Daoy (cell line): ENCODE data around the gene PYGB. TPM values are rescaled to one million over a fixed set of nuclear protein-coding genes. Genes with fewer than 3 reads are reported as not detected.
A peak's percentile ranks its signal among the peaks of the same experiment; 100 is the strongest.
"Not testable (repeated sequence)": the region's sequence is repeated elsewhere in the genome, so short reads cannot be mapped to it uniquely, and the experiment has no call there.

ENCODE experiments used
- DNase-seq: peaks from one replicate; pipeline ENCODE4 v3.0.0-alpha.2; 2015; ENCODE audit warnings: low read depth
- total RNA-seq: library from RNA; depleted of rRNA; stranded (reverse); fragments of >200 nt; shearing (Covaris generic); gene quantifications from 2 replicates; pipeline ENCODE4 v1.2.3, GENCODE V29; 2014

Gene PYGB
- total RNA-seq, 1 experiment from 2014 or later = 54.8 TPM

DNA sequence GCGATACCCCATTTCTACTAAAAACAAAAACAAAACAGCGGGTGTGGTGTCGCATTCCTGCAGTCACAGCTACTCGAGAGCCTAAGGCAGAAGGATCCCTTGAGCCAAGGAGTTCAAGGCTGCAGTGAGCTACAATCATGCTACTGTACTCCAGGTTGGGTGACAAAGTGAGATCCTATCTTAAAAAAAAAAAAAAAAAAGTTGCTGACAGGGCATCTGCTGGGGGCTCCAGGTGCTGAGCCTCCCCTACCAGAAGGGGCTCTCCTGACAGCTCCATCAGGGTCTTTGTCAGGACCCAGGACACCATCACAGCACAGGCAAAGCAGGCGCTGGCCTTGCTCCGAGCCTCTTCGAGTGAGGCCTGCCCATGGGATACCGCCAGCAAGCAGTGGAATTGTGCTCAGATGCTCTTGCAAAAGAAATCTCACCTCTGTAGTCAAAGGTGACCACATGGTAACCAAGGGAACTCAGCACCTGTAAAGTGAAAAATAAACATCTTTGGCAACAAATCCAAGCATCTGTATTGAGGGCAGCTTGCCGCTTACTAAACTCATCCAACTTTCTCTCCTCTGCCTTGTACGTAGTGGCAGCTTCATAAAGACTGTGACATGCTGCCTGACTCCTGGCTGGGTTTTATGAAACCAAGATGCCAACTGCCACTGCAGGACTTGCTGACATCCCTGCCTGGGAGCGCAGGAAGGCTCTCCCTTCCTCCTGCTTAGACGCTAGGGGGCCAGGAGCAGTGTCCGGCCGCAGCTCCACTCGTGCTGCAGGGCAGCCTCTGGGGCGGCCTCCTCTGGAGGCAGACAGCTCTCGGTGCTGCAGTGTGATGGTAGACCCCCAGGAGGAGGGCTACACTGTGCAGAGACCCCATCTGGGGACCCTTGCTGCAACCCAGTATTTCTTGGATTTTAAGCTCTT is 66.9 kb downstream of the PYGB start:
- DNase-seq = no peak

DNA sequence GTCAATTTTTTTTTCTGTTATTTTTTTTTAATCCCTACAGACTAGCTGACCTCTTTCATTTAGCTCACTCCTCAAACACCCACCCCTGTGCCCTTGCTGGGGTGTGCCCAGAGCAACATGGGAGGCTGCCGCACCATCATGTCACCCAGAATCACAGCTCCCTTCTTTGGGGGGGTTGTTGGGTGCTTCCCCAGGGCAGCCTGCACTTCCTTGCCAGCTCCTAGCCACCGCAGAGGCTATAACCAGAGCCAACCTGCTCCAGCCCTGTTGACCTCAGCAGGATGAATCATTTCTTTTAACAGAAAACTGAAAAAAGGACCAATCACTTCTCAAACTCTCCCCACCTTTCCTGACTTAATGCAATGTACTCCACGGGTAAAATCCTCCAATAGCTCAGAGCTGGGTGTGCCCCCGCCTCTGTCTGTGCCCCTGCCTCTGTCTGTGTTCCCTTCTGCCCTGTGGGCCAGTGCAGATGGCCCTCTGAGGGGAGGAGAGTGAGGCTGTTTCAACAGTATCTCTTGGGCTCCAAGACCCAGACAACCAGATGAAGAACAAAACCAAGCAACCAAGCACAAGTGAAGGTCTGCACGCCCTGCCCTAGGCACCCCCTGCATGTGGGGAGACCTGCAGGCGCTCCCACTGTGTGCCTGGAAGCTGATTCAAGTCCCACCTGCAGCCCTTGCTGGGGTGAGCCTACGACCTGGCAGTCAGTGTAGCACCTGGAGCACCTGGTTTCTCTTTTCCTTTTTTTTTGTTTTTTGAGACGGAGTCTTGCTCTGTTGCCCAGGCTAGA is 67.7 kb downstream of the PYGB start:
- DNase-seq = peak; percentile 36

DNA sequence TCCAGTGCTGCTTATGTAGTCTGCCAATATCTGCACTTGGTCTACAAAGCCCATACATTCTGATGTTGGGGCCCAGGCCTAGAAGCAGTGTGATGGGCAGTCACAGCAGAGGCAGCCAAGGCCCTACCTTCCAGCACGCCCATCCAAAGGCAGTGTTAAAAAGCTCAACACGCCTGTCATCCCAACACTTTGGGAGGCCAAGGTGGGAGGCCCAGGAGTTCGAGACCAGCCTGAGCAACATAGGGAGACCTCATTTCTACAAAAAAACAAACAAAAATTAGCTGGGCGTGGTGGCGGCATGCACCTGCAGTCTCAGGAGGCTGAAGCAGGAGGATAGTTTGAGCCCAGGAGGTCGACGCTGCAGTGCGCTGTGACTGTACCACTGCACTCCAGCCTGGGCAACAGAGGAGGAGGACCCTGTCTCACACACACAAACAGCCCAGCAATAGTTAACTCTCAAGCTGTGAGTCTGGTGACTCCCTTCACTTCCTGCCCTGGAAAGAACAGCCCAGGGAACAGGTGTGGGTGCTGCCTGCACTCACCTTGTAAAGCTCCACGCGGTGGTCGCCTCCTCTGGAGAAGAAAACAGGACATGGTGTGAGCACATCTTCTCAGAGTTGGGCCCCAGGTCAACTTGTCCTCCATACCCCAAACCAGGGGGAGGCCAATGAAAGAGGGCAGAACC is 68.8 kb downstream of the PYGB start:
- DNase-seq = no peak

- DNase-seq = no peak
Observed at GRCh38 chr20:25317351-25318075, 69.6 kb downstream of the PYGB start.

DNA sequence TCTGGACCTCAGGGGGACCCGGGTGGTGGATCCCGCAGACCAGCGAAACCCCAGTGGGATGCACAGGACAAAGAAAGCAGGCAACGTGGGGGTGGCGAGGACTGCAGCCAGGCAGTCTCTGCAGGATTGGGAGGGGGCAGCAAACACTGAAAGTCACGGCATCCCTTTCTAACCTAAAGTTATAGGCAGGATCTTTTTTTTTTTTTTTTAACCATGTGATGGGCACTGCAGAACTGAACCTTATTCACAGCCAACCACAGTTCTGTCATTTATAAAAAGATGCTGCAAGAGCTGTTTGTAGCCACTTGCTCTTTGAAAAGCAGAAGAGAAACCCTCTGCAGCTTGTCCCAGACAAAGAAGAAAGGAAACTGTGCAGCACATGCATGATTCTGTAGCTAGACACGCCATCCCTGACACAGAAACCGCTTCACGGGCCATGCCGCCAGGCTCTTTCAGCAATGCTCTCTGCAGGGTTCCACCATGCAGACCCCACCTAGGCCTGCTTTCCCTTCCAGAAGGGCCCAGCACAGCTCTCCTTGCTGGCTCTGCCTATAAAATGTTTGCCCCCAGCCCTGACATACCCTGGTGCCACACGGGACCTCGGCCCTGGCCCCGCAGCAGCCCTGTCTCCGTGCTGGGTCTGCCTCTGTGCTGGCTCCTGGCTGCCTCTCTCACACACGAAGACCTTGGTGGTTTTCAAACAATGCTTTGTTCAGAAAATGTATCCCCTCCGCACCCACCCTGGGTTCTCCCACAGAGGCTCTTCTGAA is 70.8 kb downstream of the PYGB start:
- DNase-seq = no peak

- no peak for DNase-seq
Observed at GRCh38 chr20:25319241-25320034, 71.6 kb downstream of the PYGB start.

GRCh38 chr20:25320035-25320800 is 72.3 kb downstream of the PYGB start:
- DNase-seq = no peak

- no peak for DNase-seq
Observed at GRCh38 chr20:25321262-25321831, 73.5 kb downstream of the PYGB start.

- DNase-seq = no peak
Observed at GRCh38 chr20:25321991-25322390, 74.1 kb downstream of the PYGB start.

DNA sequence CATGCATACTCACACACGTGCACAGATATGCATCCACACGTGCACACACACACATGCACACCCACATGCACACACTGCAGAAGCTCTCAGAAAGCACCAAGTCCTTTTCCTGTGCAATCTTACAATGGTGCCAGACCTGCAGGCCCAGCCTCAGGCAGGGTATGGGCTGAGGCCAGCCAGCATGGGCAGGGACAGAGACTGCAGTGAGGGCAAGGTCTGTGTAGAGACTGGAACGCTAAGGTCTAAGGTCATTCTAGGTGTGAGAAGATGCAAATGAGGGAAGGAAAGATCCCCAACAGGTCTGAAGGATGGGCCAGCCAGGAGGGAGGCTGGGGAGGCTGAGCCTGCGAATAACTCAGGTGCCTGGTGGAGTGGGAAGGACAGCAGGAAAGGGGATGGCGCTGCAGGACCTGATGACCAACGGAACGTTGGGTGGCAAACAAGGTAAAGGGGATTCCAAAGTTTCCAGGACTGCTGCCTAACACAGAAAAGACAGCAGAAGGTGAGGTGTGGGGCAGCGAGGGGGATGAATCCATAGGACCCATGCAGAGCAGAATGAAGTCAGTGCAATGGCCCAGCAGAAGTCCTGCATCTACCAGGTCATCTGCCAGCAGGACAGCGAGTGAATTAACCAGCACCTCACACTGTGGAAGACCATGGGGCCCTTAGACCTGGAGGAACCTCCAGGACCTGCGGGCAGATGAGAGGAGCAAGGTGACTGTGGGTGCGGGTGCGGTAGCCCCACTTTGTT is 75.8 kb downstream of the PYGB start:
- DNase-seq = no peak

GRCh38 chr20:25324412-25324811 is 76.5 kb downstream of the PYGB start:
- DNase-seq = no peak

DNA sequence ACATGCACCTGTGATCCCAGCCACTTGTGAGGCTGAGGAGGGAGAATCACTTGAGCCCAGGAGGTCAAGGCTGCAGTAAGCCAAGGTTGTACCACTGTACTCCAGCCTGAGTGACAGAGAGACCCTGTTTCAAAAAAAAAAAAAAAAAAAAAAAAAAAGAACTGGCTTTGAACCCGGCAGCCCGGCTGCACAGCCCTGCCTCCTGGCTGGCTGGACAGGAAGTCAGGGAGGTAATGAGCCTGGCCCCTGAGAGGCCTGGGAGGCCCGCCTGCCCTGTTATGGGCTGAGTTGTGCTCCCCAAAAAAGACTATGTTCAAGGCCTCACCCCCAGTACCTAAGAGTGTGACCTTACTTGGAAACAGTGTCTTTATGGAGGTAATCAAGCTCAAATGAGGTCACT is 77.2 kb downstream of the PYGB start:
- no peak for DNase-seq

DNA sequence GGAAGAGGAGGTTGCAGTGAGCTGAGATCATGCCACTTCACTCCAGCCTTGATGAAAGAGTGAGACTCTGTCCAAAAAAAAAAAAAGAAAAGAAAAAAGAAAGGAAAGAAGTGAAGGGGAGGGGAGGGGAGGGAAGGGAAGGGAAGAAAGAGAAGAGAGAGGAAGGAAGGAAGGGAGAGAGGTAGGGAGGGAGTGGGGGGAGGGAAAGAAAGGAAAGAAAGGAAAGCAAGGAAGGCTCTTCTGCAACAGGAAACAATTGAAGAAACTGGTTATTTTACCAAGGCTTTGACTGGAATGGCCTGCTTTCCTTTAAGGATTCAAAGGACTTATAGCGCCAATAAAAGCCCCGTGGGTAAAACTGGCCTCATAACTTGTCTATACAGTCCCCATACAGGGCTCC is 78.1 kb downstream of the PYGB start:
- no peak for DNase-seq

- DNase-seq = no peak
Observed at GRCh38 chr20:25327521-25328235, 79.8 kb downstream of the PYGB start.

- DNase-seq = no peak
Observed at GRCh38 chr20:25328954-25329498, 81.1 kb downstream of the PYGB start.

- DNase-seq = not testable (repeated sequence)
Observed at GRCh38 chr20:25334972-25335371, 87.1 kb downstream of the PYGB start.
